ENCODE data around the gene GFM1.
"Not testable (repeated sequence)": the region's sequence is repeated elsewhere in the genome, so short reads cannot be mapped to it uniquely, and the experiment has no call there.

The GFM1 gene

DNA sequence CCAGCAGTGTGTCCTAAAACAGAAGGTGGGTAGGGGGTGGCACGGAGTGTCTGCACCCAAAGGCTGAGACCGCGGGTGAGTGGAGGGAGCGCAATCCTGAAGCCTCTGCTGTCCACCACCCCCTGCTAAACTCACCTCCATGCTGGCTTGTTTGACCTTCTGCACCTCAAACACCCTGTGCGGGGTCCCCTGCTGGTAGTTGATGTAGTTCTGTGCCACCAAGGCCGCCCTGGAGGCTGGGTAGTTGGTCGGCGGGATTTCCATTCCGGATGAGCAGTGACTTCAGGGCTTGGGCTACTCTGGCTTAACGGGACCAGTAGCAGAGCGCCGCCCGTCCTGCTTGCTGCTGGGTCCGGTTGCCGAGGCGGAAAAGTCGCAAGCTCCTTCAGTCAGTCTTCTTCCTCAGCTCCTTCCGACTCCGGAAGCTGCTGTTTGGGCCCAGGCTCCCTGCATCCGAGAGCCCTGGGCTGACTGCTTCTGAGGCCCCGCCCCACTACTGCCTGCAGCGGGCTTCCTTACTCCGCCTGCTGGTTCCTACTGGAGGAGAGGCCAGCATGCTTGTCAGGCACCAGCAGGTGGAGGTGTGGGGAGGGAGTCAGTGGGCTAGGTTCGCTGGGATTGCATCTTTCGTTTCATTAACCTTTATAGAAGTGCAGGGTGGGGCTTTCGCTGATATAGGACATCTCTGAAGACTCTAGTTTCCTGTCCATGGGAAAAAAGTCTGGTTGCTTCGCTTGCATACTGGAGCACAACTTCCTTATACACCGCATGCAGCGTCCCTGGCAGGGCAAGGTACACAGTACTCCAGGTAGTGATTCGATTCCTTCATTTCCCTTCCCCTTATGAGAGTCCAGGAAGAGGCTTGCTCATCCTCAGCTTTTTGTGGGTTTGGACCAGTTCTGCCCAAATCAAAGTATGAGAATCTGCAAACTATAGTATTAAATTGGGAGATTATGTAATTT is 28.2 kb downstream of the GFM1 start, which contains the start of gene LXN:
Gene LXN, minus strand, starts transcription at position 434 of the 962 bp plus-strand sequence. Its CDS starts 170 bp downstream, at position 264.
- in situ Hi-C loops (cut with HindIII; ENCODE audit: low sequenced_read_pairs): no loop called here

- in situ Hi-C loops (cut with HindIII; ENCODE audit: low sequenced_read_pairs): loop anchor here (5.0 kb wide), 1 partner anchor 84 kb away; no protein-coding TSS in a partner anchor
These were observed 34.4 kb downstream of the GFM1 start for GRCh38 chr3:158678687-158679086.

- in situ Hi-C loops (cut with HindIII; ENCODE audit: low sequenced_read_pairs): loop anchor here (5.0 kb wide), 1 partner anchor 83 kb away; no protein-coding TSS in a partner anchor
These were observed 35.2 kb downstream of the GFM1 start for GRCh38 chr3:158679547-158680000.

DNA sequence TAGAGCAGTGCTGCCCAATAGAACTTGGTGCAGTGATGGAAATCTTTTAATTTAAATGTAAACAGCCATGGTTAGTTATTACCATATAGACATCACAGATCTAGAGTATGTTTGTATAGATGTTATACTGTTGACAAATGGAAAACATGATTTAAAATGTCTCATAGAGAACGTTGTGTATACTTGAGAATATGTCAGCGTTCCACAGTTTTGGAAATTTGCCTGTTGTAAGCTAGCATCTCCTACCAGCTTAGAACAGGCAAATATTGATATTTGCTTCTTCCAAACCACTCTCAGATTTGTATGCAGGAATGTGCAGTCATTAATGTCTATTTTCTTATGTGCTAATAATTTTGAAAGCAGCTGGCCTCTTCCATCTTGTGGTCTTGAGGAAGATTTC is 36.5 kb downstream of the GFM1 start:
- in situ Hi-C loops (cut with HindIII; ENCODE audit: low sequenced_read_pairs): no loop called here

GRCh38 chr3:158683230-158683962 is 39.1 kb downstream of the GFM1 start:
- in situ Hi-C loops (cut with HindIII; ENCODE audit: low sequenced_read_pairs): no loop called here

DNA sequence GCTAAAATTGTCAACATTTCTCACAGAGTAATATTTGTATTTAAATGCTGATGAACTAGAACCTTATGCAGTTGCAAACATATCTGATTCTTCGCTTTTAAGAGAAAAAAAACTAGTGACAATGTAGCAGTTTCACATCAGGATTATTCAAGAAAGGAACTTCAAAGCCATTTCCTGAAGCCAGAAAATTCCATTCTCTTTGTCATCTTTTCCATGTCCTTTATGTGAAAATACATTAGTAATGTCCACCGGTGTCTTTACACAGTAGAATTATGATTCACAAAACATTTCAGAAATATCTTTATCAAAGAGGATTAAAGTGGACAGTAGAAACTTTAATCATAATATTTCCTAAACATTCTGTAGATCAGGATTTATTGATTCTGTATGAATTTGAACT is 40.8 kb downstream of the GFM1 start:
- in situ Hi-C loops (cut with HindIII; ENCODE audit: low sequenced_read_pairs): no loop called here

GRCh38 chr3:158693866-158694456 is 49.6 kb downstream of the GFM1 start:
- in situ Hi-C loops (cut with HindIII; ENCODE audit: low sequenced_read_pairs): not testable (repeated sequence)

DNA sequence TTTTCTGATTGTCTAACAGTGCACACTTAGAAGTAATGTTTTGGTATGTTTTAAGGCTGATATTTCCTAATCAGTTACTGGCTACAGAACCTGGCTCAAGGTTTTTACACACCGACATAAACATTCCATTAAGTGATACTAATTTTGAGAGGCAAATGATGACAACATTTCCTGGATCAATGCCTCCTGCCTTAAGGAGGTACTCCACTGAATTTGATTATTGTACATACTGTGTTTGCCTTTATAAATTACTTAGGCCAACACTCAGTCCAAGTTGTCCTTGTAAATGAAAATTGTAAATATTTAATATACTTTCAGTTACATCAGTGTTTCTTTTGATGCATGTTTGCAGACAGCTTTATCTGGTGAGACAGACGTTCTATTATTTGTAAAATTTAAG is 52.3 kb downstream of the GFM1 start:
- in situ Hi-C loops (cut with HindIII; ENCODE audit: low sequenced_read_pairs): no loop called here

DNA sequence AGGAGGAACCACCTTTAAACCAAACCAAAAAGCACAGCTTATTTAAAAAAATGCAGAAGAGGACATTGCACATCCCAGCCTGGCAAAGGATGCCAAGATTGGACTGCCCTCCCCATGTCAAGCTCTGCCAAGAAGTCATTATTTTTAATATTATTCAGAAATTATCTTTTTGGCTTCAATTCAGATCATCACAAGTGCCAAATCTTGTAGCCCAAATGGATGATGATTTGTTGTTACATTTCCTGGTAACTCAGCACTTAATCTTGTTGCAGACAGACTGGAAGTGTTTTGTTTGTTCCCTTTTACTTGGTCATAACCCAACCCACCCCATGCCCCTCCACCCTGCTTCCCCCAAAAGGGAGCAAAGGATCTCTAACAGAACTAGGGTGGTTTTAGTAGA is 56.2 kb downstream of the GFM1 start:
- in situ Hi-C loops (cut with HindIII; ENCODE audit: low sequenced_read_pairs): loop anchor here (10.0 kb wide), 1 partner anchor 64 kb away; no protein-coding TSS in a partner anchor

- in situ Hi-C loops (cut with HindIII; ENCODE audit: low sequenced_read_pairs): loop anchor here (10.0 kb wide), 1 partner anchor 63 kb away; no protein-coding TSS in a partner anchor
These were observed 57.2 kb downstream of the GFM1 start for GRCh38 chr3:158701420-158702065.

- in situ Hi-C loops (cut with HindIII; ENCODE audit: low sequenced_read_pairs): loop anchor here (10.0 kb wide), 1 partner anchor 62 kb away; no protein-coding TSS in a partner anchor
These were observed 58.6 kb downstream of the GFM1 start for GRCh38 chr3:158702815-158703481.

- in situ Hi-C loops (cut with HindIII; ENCODE audit: low sequenced_read_pairs): loop anchor here (10.0 kb wide), 1 partner anchor 61 kb away; no protein-coding TSS in a partner anchor
These were observed 59.2 kb downstream of the GFM1 start for GRCh38 chr3:158703566-158703965.

GRCh38 chr3:158709666-158710083 is 65.3 kb downstream of the GFM1 start:
- in situ Hi-C loops (cut with HindIII; ENCODE audit: low sequenced_read_pairs): loop anchor here (5.0 to 10.0 kb wide), 2 partner anchors 55 to 78 kb away; no protein-coding TSS in a partner anchor

GRCh38 chr3:158710601-158711000 is 66.3 kb downstream of the GFM1 start:
- in situ Hi-C loops (cut with HindIII; ENCODE audit: low sequenced_read_pairs): no loop called here

- in situ Hi-C loops (cut with HindIII; ENCODE audit: low sequenced_read_pairs): no loop called here
These were observed 67.6 kb downstream of the GFM1 start for GRCh38 chr3:158711886-158712285.

DNA sequence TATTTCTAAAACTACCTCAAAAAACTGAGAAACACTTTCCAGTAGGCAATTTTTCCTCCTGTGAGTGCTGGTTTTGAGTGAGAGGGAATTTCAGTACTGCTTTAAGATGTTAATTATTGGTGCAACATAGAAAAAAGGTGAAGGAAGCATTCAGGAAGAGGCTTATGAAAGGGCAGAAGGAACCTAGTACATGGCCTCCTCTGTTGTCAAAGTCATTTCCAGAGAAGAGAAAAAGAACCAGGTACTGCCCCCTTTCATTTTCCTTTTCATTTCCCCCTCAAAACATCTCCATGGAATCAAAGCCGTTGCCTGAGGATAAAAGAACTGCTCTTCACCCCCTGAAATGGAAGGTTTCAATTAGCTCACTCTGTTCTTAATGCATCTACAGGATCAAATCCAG is 68.1 kb downstream of the GFM1 start:
- in situ Hi-C loops (cut with HindIII; ENCODE audit: low sequenced_read_pairs): no loop called here

DNA sequence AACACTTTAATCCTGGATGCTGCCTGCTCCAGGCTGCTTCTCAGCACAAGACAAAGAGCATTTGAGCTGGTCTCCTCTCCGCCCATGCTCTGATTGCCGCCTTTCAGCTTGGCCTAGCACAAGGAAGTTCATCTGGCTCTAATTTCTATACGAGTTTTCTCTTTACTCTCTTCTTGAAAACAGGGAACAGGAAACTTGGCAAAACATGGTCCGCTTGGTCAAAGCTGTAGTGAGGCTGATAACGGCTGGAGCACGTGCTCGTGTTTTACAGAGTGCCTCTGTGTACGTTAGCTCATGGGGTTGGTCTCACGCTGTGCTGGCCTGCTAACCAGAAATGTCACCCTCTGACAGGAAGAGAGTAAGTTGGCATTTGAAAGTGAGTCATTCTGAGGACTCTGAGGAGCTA is 68.8 kb downstream of the GFM1 start:
- in situ Hi-C loops (cut with HindIII; ENCODE audit: low sequenced_read_pairs): no loop called here

DNA sequence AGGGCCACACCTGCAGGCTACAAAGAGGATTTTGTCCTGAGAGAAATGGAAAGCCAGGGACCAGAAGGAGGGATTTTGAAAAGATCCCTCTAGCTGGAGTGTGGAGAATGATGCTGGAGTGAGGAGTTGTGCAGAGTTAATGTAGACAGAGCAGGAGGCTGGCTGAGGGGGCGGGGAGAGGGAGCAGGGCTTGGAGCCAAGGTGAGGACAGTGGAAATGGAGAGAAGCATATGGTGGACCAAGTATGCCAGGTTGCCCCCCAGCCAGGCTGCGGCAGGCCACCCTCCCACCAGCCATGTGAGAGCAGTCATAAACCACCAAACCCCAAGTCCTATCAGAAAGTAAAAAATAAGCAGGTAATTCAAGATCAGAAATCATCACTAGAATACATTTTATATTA is 73.2 kb downstream of the GFM1 start:
- in situ Hi-C loops (cut with HindIII; ENCODE audit: low sequenced_read_pairs): no loop called here

DNA sequence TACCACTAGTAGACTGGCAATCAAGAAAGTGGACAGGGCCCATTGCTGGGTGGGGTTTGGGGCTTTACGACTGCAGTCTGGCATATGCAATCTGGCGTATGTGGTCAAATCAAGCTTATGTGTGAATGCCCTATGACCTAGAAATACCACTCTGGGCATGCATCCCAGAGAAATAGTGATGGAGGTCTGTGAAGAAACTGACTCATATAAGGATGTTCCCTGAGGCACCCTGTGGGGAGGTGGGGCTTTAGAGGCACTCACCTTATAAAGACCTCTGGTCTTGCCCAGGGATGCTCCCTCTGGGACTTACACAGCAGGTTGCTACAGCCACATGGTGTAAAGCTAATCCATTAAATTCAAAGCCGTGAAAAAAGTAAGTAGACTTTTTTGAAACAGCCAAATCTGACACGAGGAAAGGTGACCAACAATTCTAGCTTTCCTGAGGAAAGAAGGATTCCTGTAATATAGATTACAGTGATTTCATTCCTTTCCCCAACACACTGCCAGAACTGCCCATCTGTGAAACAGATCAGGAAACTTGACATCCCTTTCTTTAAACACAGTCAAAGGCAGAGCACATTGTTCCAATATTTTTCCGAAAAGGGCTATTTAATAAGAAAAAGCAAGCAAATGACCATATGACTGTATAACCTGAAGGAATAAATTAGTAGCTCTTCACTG is 74.3 kb downstream of the GFM1 start:
- in situ Hi-C loops (cut with HindIII; ENCODE audit: low sequenced_read_pairs): no loop called here

All from endothelial cell of hepatic sinusoid (primary cell).